Osteoblast (primary cell): ENCODE data around the gene LRWD1. TPM values are rescaled to one million over a fixed set of nuclear protein-coding genes. Genes with fewer than 3 reads are reported as not detected.

Experiments
- total RNA-seq: library from RNA; depleted of rRNA; stranded (reverse); fragments of >200 nt; gene quantifications from 2 replicates; pipeline ENCODE4 v1.2.3, GENCODE V29; 2012

LRWD1 gene
- total RNA-seq, 1 donor: 24.2 TPM

Other genes with a start within 250 kb of the LRWD1 start
- gene SH2B2, start 178.1 kb upstream of the LRWD1 start, total RNA-seq: 2.1 and 2.2 TPM in 2 replicates
- gene SPDYE6, start 108.5 kb upstream of the LRWD1 start, total RNA-seq: not detected in 2 replicates
- gene PRKRIP1, start 68.6 kb upstream of the LRWD1 start, total RNA-seq: 14.5 and 16.5 TPM in 2 replicates
- 44.2 and 57.5 TPM in 2 replicates for gene ORAI2, start 31.4 kb upstream of the LRWD1 start, total RNA-seq
- gene ALKBH4, start 121 bp upstream of the LRWD1 start, total RNA-seq: 13.6 and 16.3 TPM in 2 replicates
- 27.1 and 27.9 TPM in 2 replicates for gene POLR2J, start 13.9 kb downstream of the LRWD1 start, total RNA-seq
- gene RASA4B, start 52.8 kb downstream of the LRWD1 start, total RNA-seq: 1.8 and 3.3 TPM in 2 replicates
- gene UPK3BL2, start 78.7 kb downstream of the LRWD1 start, total RNA-seq: 0.36 and 4.7 TPM in 2 replicates
- gene SPDYE2, start 86.2 kb downstream of the LRWD1 start, total RNA-seq: not detected in 2 replicates
- gene POLR2J3, start 107.6 kb downstream of the LRWD1 start, total RNA-seq: 23.9 and 44.2 TPM in 2 replicates
- gene RASA4, start 151.8 kb downstream of the LRWD1 start, total RNA-seq: 8.8 and 9.8 TPM in 2 replicates
- gene UPK3BL1, start 177.8 kb downstream of the LRWD1 start, total RNA-seq: 4.7 and 13.8 TPM in 2 replicates
- not detected in 2 replicates for gene SPDYE2B, start 185.3 kb downstream of the LRWD1 start, total RNA-seq
- 2.5 and 8.3 TPM in 2 replicates for gene POLR2J2, start 206.7 kb downstream of the LRWD1 start, total RNA-seq